Measurements from ENCODE around the gene RASA3.

Gene RASA3

GRCh38 chr13:114025405-114025713 is 107.1 kb downstream of the RASA3 start:
- no peak for TF ChIP-seq CTCF (IDR thresholded peaks at IDR 0.05; ENCODE audit: insufficient read depth, low read depth, low read length, missing control alignments)
- DNase-seq (ENCODE audit: low read depth) = no peak
- no peak overlapping the region for H3K4me3 ChIP-seq (ENCODE audit: low read length)

- TF ChIP-seq CTCF (IDR thresholded peaks at IDR 0.05; ENCODE audit: insufficient read depth, low read depth, low read length, missing control alignments) = no peak
- DNase-seq (ENCODE audit: low read depth) = no peak
- no peak overlapping the region for H3K4me3 ChIP-seq (ENCODE audit: low read length)
Measured at GRCh38 chr13:114024603-114025404, 107.6 kb downstream of the RASA3 start.

- no peak for DNase-seq (ENCODE audit: low read depth)
- no peak overlapping the region for H3K4me3 ChIP-seq (ENCODE audit: low read length)
- TF ChIP-seq CTCF (IDR thresholded peaks at IDR 0.05; ENCODE audit: insufficient read depth, low read depth, low read length, missing control alignments) = no peak
Measured at GRCh38 chr13:114023716-114024602, 108.5 kb downstream of the RASA3 start.

GRCh38 chr13:114022876-114023275 is 109.5 kb downstream of the RASA3 start:
- no peak for DNase-seq (ENCODE audit: low read depth)
- H3K4me3 ChIP-seq (ENCODE audit: low read length) = no peak overlapping the region
- TF ChIP-seq CTCF (IDR thresholded peaks at IDR 0.05; ENCODE audit: insufficient read depth, low read depth, low read length, missing control alignments) = no peak

GRCh38 chr13:114022309-114022669 is 110.1 kb downstream of the RASA3 start:
- DNase-seq (ENCODE audit: low read depth) = no peak
- H3K4me3 ChIP-seq (ENCODE audit: low read length) = no peak overlapping the region
- TF ChIP-seq CTCF (IDR thresholded peaks at IDR 0.05; ENCODE audit: insufficient read depth, low read depth, low read length, missing control alignments) = no peak

- no peak for TF ChIP-seq CTCF (IDR thresholded peaks at IDR 0.05; ENCODE audit: insufficient read depth, low read depth, low read length, missing control alignments)
- H3K4me3 ChIP-seq (ENCODE audit: low read length) = no peak overlapping the region
- no peak for DNase-seq (ENCODE audit: low read depth)
Measured at GRCh38 chr13:114021464-114022308, 110.7 kb downstream of the RASA3 start.

Measured in epithelial cell of esophagus (primary cell).